GM12878 (cell line): Measurements from ENCODE around the gene PSTPIP2. TPM values are rescaled to one million over a fixed set of nuclear protein-coding genes. Genes with fewer than 3 reads are reported as not detected.
A peak's percentile ranks its signal among the peaks of the same experiment; 100 is the strongest.

Experiments
- ATAC-seq: fragments of 200-7000 bp; cut with Tn5 transposase; 3 replicates; pipeline ENCODE4 v1.9.1; 2020; ENCODE audit warnings: mild to moderate bottlenecking, moderate library complexity
- BruUV-seq: library from RNA; stranded (reverse); fragments of 400-500 nt; replicated peaks from 2 replicates; lab custom pipeline; 2021; lab: Mats Ljungman, UMichigan
- CTCF ChIA-PET: fragments of 300-600 bp; sonication (Branson Sonifier 250); formaldehyde crosslinking; extraction: SDS; loops from one replicate; lab custom pipeline; 2021; ENCODE audit warnings: inconsistent platforms; lab: Yijun Ruan, JAX
- POLR2A ChIA-PET: fragments of 350-600 bp; formaldehyde crosslinking; extraction: SDS; loops from one replicate; lab custom pipeline; 2021; ENCODE audit warnings: inconsistent platforms; lab: Charles Lee
- RAD21 ChIA-PET: fragments of 300-600 bp; sonication (Branson Sonifier 250); formaldehyde crosslinking; loops from one replicate; lab custom pipeline; 2023; ENCODE audit warnings: antibody characterized with exemption; ENCODE audit not compliant: unreplicated experiment; lab: Charles Lee
- SMC1A ChIA-PET: fragments of 300-600 bp; sonication (Branson Sonifier 250); formaldehyde crosslinking; loops from one replicate; lab custom pipeline; 2023; ENCODE audit not compliant: unreplicated experiment, uncharacterized antibody; lab: Charles Lee
- DNase-seq: peaks from one replicate; pipeline ENCODE4 v3.0.0-alpha.2; 2011; ENCODE audit warnings: low read depth, low spot score
- FAIRE-seq: peaks from 3 replicates; lab custom pipeline; 2011; peaks lifted over from hg19 to GRCh38; lab: Jason Lieb, UNC
- H2AFZ ChIP-seq: 2 replicates; pipeline ENCODE4 v1.6.0; 2011; ENCODE audit warnings: low read depth, low read length, control low read depth; ENCODE audit not compliant: control insufficient read depth
- H3K27ac ChIP-seq: 2 replicates; pipeline ENCODE4 v1.5.1; 2011; ENCODE audit warnings: control low read depth; ENCODE audit not compliant: control insufficient read depth, insufficient read depth
- H3K27me3 ChIP-seq, 2 experiments: replicated peaks in 1 of 2; 2 replicates each; pipeline versions ENCODE4 v1.6.0 to v1.6.1; 2011; ENCODE audit warnings: low read length in 1 of 2; ENCODE audit not compliant: control insufficient read depth in 2 of 2, insufficient read depth in 2 of 2
- H3K36me3 ChIP-seq, 2 experiments: 2 replicates each; pipeline ENCODE4 v1.5.1; 2011; ENCODE audit warnings: low read length in 1 of 2; ENCODE audit not compliant: control insufficient read depth in 2 of 2, insufficient read depth in 2 of 2
- H3K4me1 ChIP-seq: 2 replicates; pipeline ENCODE4 v1.6.1; 2011; ENCODE audit warnings: mild to moderate bottlenecking, low read length, moderate library complexity, mixed read lengths; ENCODE audit not compliant: control insufficient read depth, insufficient read depth
- H3K4me2 ChIP-seq: 2 replicates; pipeline ENCODE4 v1.6.0; 2011; ENCODE audit warnings: control low read depth; ENCODE audit not compliant: control insufficient read depth, insufficient read depth
- H3K4me3 ChIP-seq: fragments of 200-600 bp; sonication (generic); 2 replicates; pipeline ENCODE4 v1.5.1; 2016
- H3K79me2 ChIP-seq: 2 replicates; pipeline ENCODE4 v1.6.0; 2011; ENCODE audit warnings: low read length; ENCODE audit not compliant: control insufficient read depth, insufficient read depth
- H3K9ac ChIP-seq: 2 replicates; pipeline ENCODE4 v1.8.0; 2011; ENCODE audit warnings: low read length, control low read depth, mixed read lengths; ENCODE audit not compliant: control insufficient read depth, insufficient read depth
- H3K9me3 ChIP-seq: replicated peaks from 3 replicates; pipeline ENCODE4 v1.5.1; 2011; ENCODE audit warnings: mild to moderate bottlenecking, low read length; ENCODE audit not compliant: control insufficient read depth, insufficient read depth
- H4K20me1 ChIP-seq: 2 replicates; pipeline ENCODE4 v1.6.0; 2011; ENCODE audit not compliant: control insufficient read depth, insufficient read depth
- CUX1 ChIP-seq: IDR thresholded peaks from 2 replicates; pipeline ENCODE4 v1.6.1; 2012; ENCODE audit warnings: improper control_type of control experiment, low read depth, low read length; ENCODE audit not compliant: insufficient replicate concordance
- MTA2 ChIP-seq: fragments of 450-650 bp; IDR thresholded peaks from 2 replicates; pipeline ENCODE4 v1.6.1; 2016; ENCODE audit warnings: low read depth, mild to moderate bottlenecking, moderate library complexity
- RB1 ChIP-seq: fragments of 450-650 bp; formaldehyde crosslinking; IDR thresholded peaks from 2 replicates; pipeline ENCODE4 v1.6.1; 2017; ENCODE audit warnings: mild to moderate bottlenecking, borderline replicate concordance
- SKIL ChIP-seq: fragments of 450-650 bp; IDR thresholded peaks from 2 replicates; pipeline ENCODE4 v1.6.1; 2017; ENCODE audit warnings: mild to moderate bottlenecking, low read depth, inconsistent platforms; ENCODE audit not compliant: poor library complexity, severe bottlenecking
- ZNF687 ChIP-seq: fragments of 450-650 bp; IDR thresholded peaks from 2 replicates; pipeline ENCODE4 v1.6.1; 2017; ENCODE audit warnings: mild to moderate bottlenecking, moderate library complexity
- WGBS: methylation state at CpG from one replicate; pipeline ENCODE4 v1.1.6; 2016; ENCODE audit warnings: low lambda C conversion rate; ENCODE audit not compliant: insufficient replicate concordance, insufficient coverage; ENCODE audit errors: missing lambda C conversion rate; 5-methylcytosine and 5-hydroxymethylcytosine counted together
- in situ Hi-C: fragments of 300-500 bp; cut with MboI; formaldehyde crosslinking; loops from 9 replicates; pipeline ENCODE4 v1.14.3; 2018; ENCODE audit warnings: mixed read lengths
- intact Hi-C: fragments of 100-400 bp; cut with micrococcal nuclease; formaldehyde crosslinking; loops from one replicate; pipeline ENCODE4 v1.14.2; 2022; ENCODE audit not compliant: unreplicated experiment
- polyA plus RNA-seq, 11 experiments: library from polyadenylated mRNA; depleted of rRNA in 4 of 11; unstranded in 6 of 11; stranded (reverse) in 5 of 11; fragments of >200 nt; fragmentation: Nextera tagmentation in 4 of 11; fragmentation: Illumina TruSeq in 1 of 11; extraction: Ambion mirVana in 4 of 11; extraction: Trizol in 1 of 11; gene quantifications; 1 replicate in 1 of 11; 2 replicates in 10 of 11; pipeline versions ENCODE4 v1.2.1 to v1.2.3, GENCODE V29; 2011 to 2016; ENCODE audit warnings: inconsistent platforms in 2 of 11, missing spikeins in 2 of 11, low read depth in 1 of 11
- total RNA-seq, 4 experiments: library from RNA; depleted of rRNA in 3 of 4; stranded (reverse); fragments of >200 nt in 3 of 4; fragmentation: Illumina TruSeq in 1 of 4; extraction: Trizol in 1 of 4; gene quantifications; 2 replicates each; pipeline versions ENCODE4 v1.2.1 to v1.2.3, GENCODE V29; 2013 to 2021
- TF ChIP-seq, protein P1 (sequence below): fragments of 150-350 bp; IDR thresholded peaks from 2 replicates; pipeline ENCODE4 v1.6.1; 2016; ENCODE audit warnings: low read depth, low read length

Gene PSTPIP2
- total and polyA plus RNA-seq, 10 of the 15 experiments (the other 5 are each of a cell fraction or from before 2014, with no cell fraction given): 0.69 to 38.4 (median 24.7) TPM

DNA sequence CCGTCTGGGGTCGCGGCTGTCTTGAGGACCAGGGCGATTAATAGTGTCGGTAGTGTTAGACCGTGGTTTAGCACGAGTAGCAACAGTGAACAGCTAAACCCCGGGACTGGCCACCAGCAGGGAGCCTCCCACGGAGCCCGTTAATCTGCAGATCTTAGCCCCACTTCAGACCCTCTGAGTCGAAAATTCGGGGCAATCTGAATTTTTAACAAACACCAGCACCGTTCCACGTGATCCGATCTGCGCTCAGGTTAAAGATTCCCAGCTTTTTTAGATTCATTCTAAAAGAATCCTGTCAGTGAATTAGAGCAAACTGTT, 26.5 kb upstream of the PSTPIP2 start:
- ChIA-PET SMC1A (no interaction called here), CTCF (interaction anchor here (0.8 to 1.4 kb wide), 3 partner anchors 9 to 75 kb away, joined by 3 to 4 read pairs (median 3); a partner anchor contains a TSS), POLR2A (interaction anchor here (1.0 to 2.4 kb wide), 2 partner anchors 9 to 16 kb away, joined by 3 to 8 read pairs; no protein-coding TSS in a partner anchor), RAD21 (interaction anchor here (0.6 kb wide), 1 partner anchor 411 kb away, joined by 3 read pairs; no protein-coding TSS in a partner anchor)
- WGBS: 34% methylated on average over 16 of the region's 16 CpGs
- Histone ChIP-seq H3K79me2 (peaks cover 41% of the 10 kb centered on the region), H3K4me2 (peak overlapping the region; percentile 94), H3K4me3 (peak overlapping the region; percentile 66), H2AFZ (peak overlapping the region; percentile 96), H3K9ac (peak overlapping the region; percentile 61), H3K27me3 (no peaks in the 10 kb centered on the region), H3K4me1 (no peaks in the 10 kb centered on the region; the same call in 1 of the 2 replicates), H3K27ac (peak overlapping the region; percentile 73), H3K36me3 (peaks cover 0 to 5% of the 10 kb centered on the region in 2 experiments; a peak in 1 of 4 replicates), H4K20me1 (peaks cover 2% of the 10 kb centered on the region; the same call in 1 of the 2 replicates), H3K9me3 (no peaks in the 10 kb centered on the region)
- in situ Hi-C loops (no loop called here), intact Hi-C loops (no loop called here)
- DNase-seq (no peak), ATAC-seq (no peak), FAIRE-seq (no peak)
- TSS peak; percentile 96 for BruUV-seq
- no peak; the same call in 1 of the 2 replicates for TF ChIP-seq MTA2
- TF ChIP-seq SKIL: peak; percentile 27
- 0 out of 2 replicates have a peak, but pooled peaks have one; percentile 10 for TF ChIP-seq RB1
- TF ChIP-seq, protein P1, sequence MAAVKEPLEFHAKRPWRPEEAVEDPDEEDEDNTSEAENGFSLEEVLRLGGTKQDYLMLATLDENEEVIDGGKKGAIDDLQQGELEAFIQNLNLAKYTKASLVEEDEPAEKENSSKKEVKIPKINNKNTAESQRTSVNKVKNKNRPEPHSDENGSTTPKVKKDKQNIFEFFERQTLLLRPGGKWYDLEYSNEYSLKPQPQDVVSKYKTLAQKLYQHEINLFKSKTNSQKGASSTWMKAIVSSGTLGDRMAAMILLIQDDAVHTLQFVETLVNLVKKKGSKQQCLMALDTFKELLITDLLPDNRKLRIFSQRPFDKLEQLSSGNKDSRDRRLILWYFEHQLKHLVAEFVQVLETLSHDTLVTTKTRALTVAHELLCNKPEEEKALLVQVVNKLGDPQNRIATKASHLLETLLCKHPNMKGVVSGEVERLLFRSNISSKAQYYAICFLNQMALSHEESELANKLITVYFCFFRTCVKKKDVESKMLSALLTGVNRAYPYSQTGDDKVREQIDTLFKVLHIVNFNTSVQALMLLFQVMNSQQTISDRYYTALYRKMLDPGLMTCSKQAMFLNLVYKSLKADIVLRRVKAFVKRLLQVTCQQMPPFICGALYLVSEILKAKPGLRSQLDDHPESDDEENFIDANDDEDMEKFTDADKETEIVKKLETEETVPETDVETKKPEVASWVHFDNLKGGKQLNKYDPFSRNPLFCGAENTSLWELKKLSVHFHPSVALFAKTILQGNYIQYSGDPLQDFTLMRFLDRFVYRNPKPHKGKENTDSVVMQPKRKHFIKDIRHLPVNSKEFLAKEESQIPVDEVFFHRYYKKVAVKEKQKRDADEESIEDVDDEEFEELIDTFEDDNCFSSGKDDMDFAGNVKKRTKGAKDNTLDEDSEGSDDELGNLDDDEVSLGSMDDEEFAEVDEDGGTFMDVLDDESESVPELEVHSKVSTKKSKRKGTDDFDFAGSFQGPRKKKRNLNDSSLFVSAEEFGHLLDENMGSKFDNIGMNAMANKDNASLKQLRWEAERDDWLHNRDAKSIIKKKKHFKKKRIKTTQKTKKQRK: no peak
- TF ChIP-seq CUX1: no peak
- TF ChIP-seq ZNF687: no peak; the same call in 1 of the 2 replicates
